Heart left ventricle (tissue), 16 donors: ENCODE data around the gene IMMP2L. TPM values are rescaled to one million over a fixed set of nuclear protein-coding genes. Genes with fewer than 3 reads are reported as not detected.

ENCODE experiments used
- ATAC-seq, 4 donors: fragments of 200-7000 bp; cut with Tn5 transposase; one replicate each; pipeline ENCODE4 v1.9.1; 2020 to 2022; ENCODE audit warnings: moderate library complexity in 4 of 4, mild to moderate bottlenecking in 3 of 4, moderate number of reproducible peaks in 1 of 4
- DNase-seq, 5 donors: peaks; one replicate each; pipeline ENCODE4 v3.0.0-alpha.2; 2020
- H3K27ac ChIP-seq, 12 donors: fragments of 200-600 bp; sonication (generic) in 4 of 12; one replicate each; pipeline versions ENCODE4 v1.5.0 to v1.8.0; 2016 to 2022; ENCODE audit warnings: mild to moderate bottlenecking in 2 of 12
- H3K27me3 ChIP-seq, 9 donors: fragments of 200-600 bp; sonication (generic) in 2 of 9; one replicate each; pipeline versions ENCODE4 v1.5.1 to v1.8.0; 2016 to 2022; ENCODE audit warnings: mild to moderate bottlenecking in 3 of 9
- H3K36me3 ChIP-seq, 9 donors: fragments of 200-600 bp; sonication (generic) in 2 of 9; one replicate each; pipeline versions ENCODE4 v1.5.0 to v1.8.0; 2018 to 2022; ENCODE audit warnings: mild to moderate bottlenecking in 2 of 9
- H3K4me1 ChIP-seq, 12 donors: fragments of 200-600 bp; sonication (generic) in 4 of 12; one replicate each; pipeline versions ENCODE4 v1.5.0 to v1.8.0; 2016 to 2022; ENCODE audit warnings: mild to moderate bottlenecking in 3 of 12
- H3K4me3 ChIP-seq, 12 donors: fragments of 200-600 bp; sonication (generic) in 4 of 12; one replicate each; pipeline versions ENCODE4 v1.5.0 to v1.8.0; 2017 to 2022; ENCODE audit warnings: mild to moderate bottlenecking in 9 of 12, moderate library complexity in 4 of 12
- H3K9me3 ChIP-seq, 12 donors: fragments of 200-600 bp; sonication (generic) in 4 of 12; one replicate each; pipeline versions ENCODE4 v1.5.0 to v1.8.0; 2016 to 2022; ENCODE audit warnings: mild to moderate bottlenecking in 1 of 12
- POLR2A ChIP-seq, 2 donors: fragments of 450-650 bp; IDR thresholded peaks; one replicate each; pipeline ENCODE4 v1.6.1; 2017; ENCODE audit warnings: antibody characterized with exemption in 2 of 2, mild to moderate bottlenecking in 2 of 2, moderate library complexity in 2 of 2
- WGBS, 4 donors: extraction: QIAGEN DNeasy Blood & Tissue Kit in 2 of 4; methylation state at CpG; one replicate each; pipeline versions ENCODE4 v1.1.5 to v1.1.7; 2013 to 2018; 5-methylcytosine and 5-hydroxymethylcytosine counted together
- intact Hi-C, 10 donors: fragments of 100-400 bp; cut with DNase I; formaldehyde crosslinking; loops; one replicate each; pipeline versions ENCODE4 v1.11.1 to v1.14.2; 2022
- polyA plus RNA-seq, 2 donors: library from polyadenylated mRNA; stranded (reverse); fragments of 200-250 nt; gene quantifications; one replicate each; pipeline ENCODE4 v1.2.3, GENCODE V29; 2013
- total RNA-seq, 9 donors: library from RNA; depleted of rRNA in 2 of 9; stranded (reverse); fragments of >200 nt in 2 of 9; fragmentation: NEBNext Ultra II Directional in 3 of 9; extraction: Animal tissue kit (Norgen Biotek cat#: 25700) in 3 of 9; gene quantifications; one replicate each; pipeline versions ENCODE4 v1.1.0 to v1.2.4, GENCODE V29; 2016 to 2023
- TF ChIP-seq, protein P1 (sequence below), 12 donors: fragments of 200-600 bp; sonication (generic) in 4 of 12; IDR thresholded peaks; one replicate each; pipeline versions ENCODE4 v1.5.0 to v1.8.0; 2018 to 2022; ENCODE audit warnings: antibody characterized with exemption in 12 of 12, mild to moderate bottlenecking in 5 of 12
- donor health status: ischemic (EF 13 %, LVEDD 7.1; RV severe dilation, severe dysfunction).
- donor health status: healthy with polysubstance abuse.
- donor health status: DM: no; HTN: yes; CAD: no.
- donor health status: DM: no; HTN: no; CAD: no.
- donor health status: ischemic (EF 25% LVEDD 6.9; RV normal size, moderate dysfunction).
- donor health status: ischemic (EF 25% LVEDD 5.7; RV mildly dilated, moderate dysfunction).
- donor health status: healthy.
- donor health status: DM: yes; HTN: yes; CAD: no.
- donor health status: ischemic (EF 35%, LVEDD 5.7; RV mildly dilated, moderate dysfunction).
- donor health status: nonischemic (EF 11% LVEDD 7.7; RV severe dilation, severe dysfunction).
- donor health status: DM: yes; HTN: yes; CAD: no.
- donor health status: PGD.
- donor health status: ischemic (EF 29% LVEDD 5.4; RV normal size, mild dysfunction).
- donor health status: nonischemic (EF 23%, LVEDD 6.1; RV moderate dilation, normal function).

The IMMP2L gene
- total and polyA plus RNA-seq, 11 donors, result 5.1 to 17.2 (median 15.9) TPM

DNA sequence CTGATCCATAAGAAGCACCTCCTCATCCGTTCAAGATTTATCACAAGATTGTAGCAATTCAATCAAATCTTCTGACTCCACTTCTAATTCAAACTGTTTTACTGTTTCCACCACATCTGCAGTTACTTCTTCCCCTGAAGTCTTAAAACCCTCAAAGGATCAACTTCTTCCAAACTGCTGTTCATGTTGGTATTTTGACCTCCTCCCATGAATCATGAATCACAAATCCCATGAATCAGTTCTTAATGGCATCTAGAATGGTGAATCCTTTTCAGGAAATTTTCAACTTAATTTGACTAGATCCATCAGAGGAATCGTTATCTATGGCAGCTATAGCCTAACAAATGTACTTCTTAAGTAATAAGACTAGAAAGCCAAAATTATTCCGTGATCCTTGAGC lies 122.3 kb downstream of the IMMP2L start:
- no peaks in the 10 kb centered on the region for H3K27me3 ChIP-seq
- no peak overlapping the region for H3K4me3 ChIP-seq
- H3K4me1 ChIP-seq, result peaks cover 0 to 14% (median 2%) of the 10 kb centered on the region in 12 donors
- ATAC-seq (no peak), DNase-seq (no peak)
- H3K27ac ChIP-seq, result no peak overlapping the region
- intact Hi-C loops, result no loop called here
- 92 to 98% (median 94%) methylated on average over 3 of the region's 3 CpGs for WGBS, 4 donors
- no peak for TF ChIP-seq POLR2A (IDR thresholded peaks at IDR 0.05)
- TF ChIP-seq, protein P1, sequence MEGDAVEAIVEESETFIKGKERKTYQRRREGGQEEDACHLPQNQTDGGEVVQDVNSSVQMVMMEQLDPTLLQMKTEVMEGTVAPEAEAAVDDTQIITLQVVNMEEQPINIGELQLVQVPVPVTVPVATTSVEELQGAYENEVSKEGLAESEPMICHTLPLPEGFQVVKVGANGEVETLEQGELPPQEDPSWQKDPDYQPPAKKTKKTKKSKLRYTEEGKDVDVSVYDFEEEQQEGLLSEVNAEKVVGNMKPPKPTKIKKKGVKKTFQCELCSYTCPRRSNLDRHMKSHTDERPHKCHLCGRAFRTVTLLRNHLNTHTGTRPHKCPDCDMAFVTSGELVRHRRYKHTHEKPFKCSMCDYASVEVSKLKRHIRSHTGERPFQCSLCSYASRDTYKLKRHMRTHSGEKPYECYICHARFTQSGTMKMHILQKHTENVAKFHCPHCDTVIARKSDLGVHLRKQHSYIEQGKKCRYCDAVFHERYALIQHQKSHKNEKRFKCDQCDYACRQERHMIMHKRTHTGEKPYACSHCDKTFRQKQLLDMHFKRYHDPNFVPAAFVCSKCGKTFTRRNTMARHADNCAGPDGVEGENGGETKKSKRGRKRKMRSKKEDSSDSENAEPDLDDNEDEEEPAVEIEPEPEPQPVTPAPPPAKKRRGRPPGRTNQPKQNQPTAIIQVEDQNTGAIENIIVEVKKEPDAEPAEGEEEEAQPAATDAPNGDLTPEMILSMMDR (IDR thresholded peaks at IDR 0.05), result no peak
- no peaks in the 10 kb centered on the region for H3K36me3 ChIP-seq
- H3K9me3 ChIP-seq, result peaks cover 0 to 8% (median 0%) of the 10 kb centered on the region in 12 donors

GRCh38 chr7:111438369-111439289 lies 123.7 kb downstream of the IMMP2L start:
- WGBS, 4 donors, result 59 to 71% (median 65%) methylated on average over 3 of the region's 3 CpGs
- intact Hi-C loops, result no loop called here
- Histone ChIP-seq H3K9me3 (peaks cover 0 to 20% (median 3%) of the 10 kb centered on the region in 12 donors), H3K4me1 (peaks cover 0 to 14% (median 2%) of the 10 kb centered on the region in 12 donors), H3K27ac (no peak overlapping the region), H3K27me3 (no peaks in the 10 kb centered on the region), H3K4me3 (no peak overlapping the region), H3K36me3 (no peaks in the 10 kb centered on the region)
- ATAC-seq (peak in 1 of 4 donors; percentile 33), DNase-seq (no peak)
- TF ChIP-seq, protein P1 (IDR thresholded peaks at IDR 0.05), result no peak
- no peak for TF ChIP-seq POLR2A (IDR thresholded peaks at IDR 0.05)

GRCh38 chr7:111437736-111438135 lies 124.6 kb downstream of the IMMP2L start:
- WGBS, 4 donors, result 86 to 92% (median 88%) methylated on average over 2 of the region's 2 CpGs

GRCh38 chr7:111436608-111437007 lies 125.7 kb downstream of the IMMP2L start:
- Histone ChIP-seq H3K27ac (no peak overlapping the region), H3K36me3 (no peaks in the 10 kb centered on the region), H3K9me3 (peaks cover 0 to 24% (median 4%) of the 10 kb centered on the region in 12 donors), H3K27me3 (no peaks in the 10 kb centered on the region), H3K4me1 (peaks cover 0 to 11% (median 2%) of the 10 kb centered on the region in 12 donors), H3K4me3 (no peak overlapping the region)
- intact Hi-C loops, result no loop called here
- no peak for DNase-seq
- TF ChIP-seq, protein P1 (IDR thresholded peaks at IDR 0.05), result no peak
- TF ChIP-seq POLR2A (IDR thresholded peaks at IDR 0.05), result no peak
- no peak for ATAC-seq
- 96 to 100% (median 98%) methylated on average over 1 of the region's 1 CpG for WGBS, 4 donors

More at GRCh38 chr7:111437736-111438135, 124.6 kb downstream of the IMMP2L start:
- no peak for DNase-seq
- H3K27me3 ChIP-seq, result no peaks in the 10 kb centered on the region
- intact Hi-C loops, result no loop called here
- no peaks in the 10 kb centered on the region for H3K36me3 ChIP-seq
- TF ChIP-seq, protein P1 (IDR thresholded peaks at IDR 0.05), result no peak
- TF ChIP-seq POLR2A (IDR thresholded peaks at IDR 0.05), result no peak
- H3K9me3 ChIP-seq, result peaks cover 0 to 24% (median 4%) of the 10 kb centered on the region in 12 donors
- H3K27ac ChIP-seq, result no peak overlapping the region
- H3K4me1 ChIP-seq, result peaks cover 0 to 11% (median 2%) of the 10 kb centered on the region in 12 donors
- H3K4me3 ChIP-seq, result no peak overlapping the region
- ATAC-seq, result no peak
